NCI-H510A treated with DMSO at 0.1 percent for 48 hours (cell line): ENCODE data around the gene PROSER3.

Experiments used
- DNase-seq: peaks from one replicate; lab custom pipeline; 2025; lab: John Stamatoyannopoulos, UW

Gene PROSER3

GRCh38 chr19:35757749-35758608 is at the start of gene PROSER3:
Gene PROSER3 (plus strand): TSS chr19:35758176. CDS start chr19:35758216, 40 bp downstream.
- DNase-seq, result peak; percentile 98

GRCh38 chr19:35708391-35708790 is 49.6 kb upstream of the PROSER3 start:
- DNase-seq, result no peak

- DNase-seq, result no peak
Measured at GRCh38 chr19:35710784-35711723, 46.9 kb upstream of the PROSER3 start.

- DNase-seq, result no peak
Measured at GRCh38 chr19:35712567-35713505, 45.1 kb upstream of the PROSER3 start.

- no peak for DNase-seq
Measured at GRCh38 chr19:35713506-35713850, 44.5 kb upstream of the PROSER3 start.

GRCh38 chr19:35713904-35714495 is 44.0 kb upstream of the PROSER3 start:
- DNase-seq, result no peak

- no peak for DNase-seq
Measured at GRCh38 chr19:35714601-35715354, 43.2 kb upstream of the PROSER3 start.

GRCh38 chr19:35715355-35715809 is 42.6 kb upstream of the PROSER3 start:
- no peak for DNase-seq

- DNase-seq, result no peak
Measured at GRCh38 chr19:35715981-35716800, 41.8 kb upstream of the PROSER3 start.

- DNase-seq, result peak; percentile 83
Measured at GRCh38 chr19:35716801-35717664, 40.9 kb upstream of the PROSER3 start.

GRCh38 chr19:35717665-35718344 is 40.2 kb upstream of the PROSER3 start, which contains the start of gene KMT2B:
Gene KMT2B (plus strand): TSS chr19:35718003. CDS start chr19:35718019, 16 bp downstream.
- peak; percentile 93 for DNase-seq

GRCh38 chr19:35718345-35719041 is 39.5 kb upstream of the PROSER3 start:
- no peak for DNase-seq

- no peak for DNase-seq
Measured at GRCh38 chr19:35719402-35720162, 38.4 kb upstream of the PROSER3 start.

GRCh38 chr19:35720163-35720524 is 37.8 kb upstream of the PROSER3 start:
- DNase-seq, result no peak

- DNase-seq, result no peak
Measured at GRCh38 chr19:35720648-35721047, 37.3 kb upstream of the PROSER3 start.

- no peak for DNase-seq
Measured at GRCh38 chr19:35721374-35721773, 36.6 kb upstream of the PROSER3 start.

- DNase-seq, result no peak
Measured at GRCh38 chr19:35722461-35722860, 35.5 kb upstream of the PROSER3 start.
